Astrocyte (in vitro differentiated cells and primary cell): ENCODE measurements around the gene CR2. TPM values are rescaled to one million over a fixed set of nuclear protein-coding genes. Genes with fewer than 3 reads are reported as not detected.
"Not testable (repeated sequence)": the region's sequence is repeated elsewhere in the genome, so short reads cannot be mapped to it uniquely, and the experiment has no call there.

Source experiments
- DNase-seq: peaks from one replicate; pipeline ENCODE4 v3.0.0-alpha.2; 2010; ENCODE audit warnings: low read depth
- FAIRE-seq: peaks from 2 replicates; lab custom pipeline; 2011; peaks lifted over from hg19 to GRCh38; lab: Jason Lieb, UNC
- H2AFZ ChIP-seq: 2 replicates; pipeline ENCODE4 v1.6.0; 2012; ENCODE audit warnings: low read depth, low read length, inconsistent platforms
- H3K27ac ChIP-seq: 2 replicates; pipeline ENCODE4 v1.5.1; 2011; ENCODE audit warnings: low read depth, low read length, inconsistent platforms
- H3K27me3 ChIP-seq: 2 replicates; pipeline ENCODE4 v1.6.0; 2011; ENCODE audit warnings: low read length, inconsistent platforms; ENCODE audit not compliant: insufficient read depth
- H3K36me3 ChIP-seq: 2 replicates; pipeline ENCODE4 v1.5.1; 2011; ENCODE audit warnings: low read length, inconsistent platforms; ENCODE audit not compliant: insufficient read depth
- H3K4me1 ChIP-seq: 2 replicates; pipeline ENCODE4 v1.5.1; 2011; ENCODE audit warnings: low read length, inconsistent platforms; ENCODE audit not compliant: insufficient read depth
- H3K4me2 ChIP-seq: 2 replicates; pipeline ENCODE4 v1.6.0; 2012; ENCODE audit warnings: low read length, inconsistent platforms
- H3K4me3 ChIP-seq: 2 replicates; pipeline ENCODE4 v1.5.1; 2011; ENCODE audit warnings: low read depth, mild to moderate bottlenecking, low read length, inconsistent platforms; ENCODE audit not compliant: insufficient read depth
- H3K79me2 ChIP-seq: 2 replicates; pipeline ENCODE4 v1.6.0; 2012; ENCODE audit warnings: mild to moderate bottlenecking, low read length, inconsistent platforms; ENCODE audit not compliant: insufficient read depth
- H3K9ac ChIP-seq: 2 replicates; pipeline ENCODE4 v1.6.0; 2012; ENCODE audit warnings: mild to moderate bottlenecking, low read length, inconsistent platforms
- H3K9me3 ChIP-seq: 2 replicates; pipeline ENCODE4 v1.5.1; 2012; ENCODE audit warnings: low read depth, mild to moderate bottlenecking, low read length, inconsistent platforms; ENCODE audit not compliant: insufficient read depth
- H4K20me1 ChIP-seq: 2 replicates; pipeline ENCODE4 v1.6.0; 2012; ENCODE audit warnings: low read length, inconsistent platforms; ENCODE audit not compliant: insufficient read depth
- H3K27ac Mint-ChIP-seq: one replicate; pipeline ENCODE4 v1.8.0; 2021; ENCODE audit warnings: mild to moderate bottlenecking, mixed read lengths; ENCODE audit not compliant: unreplicated experiment
- H3K27me3 Mint-ChIP-seq: one replicate; pipeline ENCODE4 v1.8.0; 2021; ENCODE audit warnings: low read depth, mixed read lengths; ENCODE audit not compliant: unreplicated experiment
- H3K36me3 Mint-ChIP-seq: one replicate; pipeline ENCODE4 v1.8.0; 2021; ENCODE audit warnings: low read depth, mixed read lengths; ENCODE audit not compliant: unreplicated experiment
- H3K4me1 Mint-ChIP-seq: one replicate; pipeline ENCODE4 v1.8.0; 2021; ENCODE audit warnings: low read depth, mixed read lengths; ENCODE audit not compliant: unreplicated experiment
- H3K4me3 Mint-ChIP-seq: one replicate; pipeline ENCODE4 v1.8.0; 2021; ENCODE audit warnings: mild to moderate bottlenecking, moderate library complexity, mixed read lengths; ENCODE audit not compliant: unreplicated experiment
- H3K9me3 Mint-ChIP-seq: one replicate; pipeline ENCODE4 v1.8.0; 2021; ENCODE audit warnings: mild to moderate bottlenecking, mixed read lengths; ENCODE audit not compliant: unreplicated experiment
- CTCF ChIP-seq: IDR thresholded peaks from 2 replicates; pipeline ENCODE4 v1.5.1; 2011; ENCODE audit warnings: low read depth, mild to moderate bottlenecking, inconsistent platforms, low read length, moderate library complexity; ENCODE audit not compliant: insufficient read depth
- EZH2 ChIP-seq: IDR thresholded peaks from 2 replicates; pipeline ENCODE4 v1.6.1; 2012; ENCODE audit warnings: mild to moderate bottlenecking, low read length, inconsistent platforms; ENCODE audit not compliant: insufficient read depth
- total RNA-seq: library from RNA; stranded (reverse); gene quantifications from 2 replicates; pipeline ENCODE4 v1.2.1, GENCODE V29; 2021

The CR2 gene
- total RNA-seq, 1 donor from 2014 or later: 0.09 TPM

GRCh38 chr1:207518608-207519236, 64.6 kb downstream of the CR2 start:
- Histone ChIP-seq H3K27ac (no peak overlapping the region), H3K36me3 (no peaks in the 10 kb centered on the region), H3K9ac (no peak overlapping the region), H2AFZ (no peak overlapping the region), H3K27me3 (no peaks in the 10 kb centered on the region), H3K79me2 (no peaks in the 10 kb centered on the region), H3K9me3 (no peaks in the 10 kb centered on the region), H4K20me1 (no peaks in the 10 kb centered on the region), H3K4me3 (no peak overlapping the region), H3K4me2 (no peak overlapping the region), H3K4me1 (no peaks in the 10 kb centered on the region)
- Mint-ChIP-seq H3K27ac (no peak overlapping the region), H3K9me3 (no peaks in the 10 kb centered on the region), H3K4me3 (no peak overlapping the region), H3K4me1 (no peaks in the 10 kb centered on the region), H3K27me3 (no peaks in the 10 kb centered on the region), H3K36me3 (no peaks in the 10 kb centered on the region)
- FAIRE-seq: no peak
- no peak for DNase-seq
- no peak for TF ChIP-seq EZH2
- no peak for TF ChIP-seq CTCF

GRCh38 chr1:207519505-207520399, 65.6 kb downstream of the CR2 start:
- H3K27ac ChIP-seq: no peak overlapping the region
- no peaks in the 10 kb centered on the region for H3K9me3 Mint-ChIP-seq
- no peak overlapping the region for H2AFZ ChIP-seq
- no peak for TF ChIP-seq CTCF
- TF ChIP-seq EZH2: no peak
- H4K20me1 ChIP-seq: no peaks in the 10 kb centered on the region
- DNase-seq: no peak
- H3K27me3 Mint-ChIP-seq: peaks cover 4% of the 10 kb centered on the region
- H3K27me3 ChIP-seq: no peaks in the 10 kb centered on the region
- no peak overlapping the region for H3K4me2 ChIP-seq
- no peak for FAIRE-seq
- no peaks in the 10 kb centered on the region for H3K9me3 ChIP-seq
- no peaks in the 10 kb centered on the region for H3K4me1 ChIP-seq
- no peak overlapping the region for H3K4me3 Mint-ChIP-seq
- no peak overlapping the region for H3K4me3 ChIP-seq
- H3K79me2 ChIP-seq: no peaks in the 10 kb centered on the region
- H3K27ac Mint-ChIP-seq: no peak overlapping the region
- H3K36me3 Mint-ChIP-seq: no peaks in the 10 kb centered on the region
- no peaks in the 10 kb centered on the region for H3K4me1 Mint-ChIP-seq
- H3K9ac ChIP-seq: no peak overlapping the region
- no peaks in the 10 kb centered on the region for H3K36me3 ChIP-seq

GRCh38 chr1:207520400-207521345, 66.5 kb downstream of the CR2 start:
- not testable (repeated sequence) for H3K79me2 ChIP-seq, H2AFZ ChIP-seq, H3K4me1 ChIP-seq, H3K9ac ChIP-seq, H3K27me3 ChIP-seq, H3K9me3 ChIP-seq, H3K9me3 Mint-ChIP-seq, H3K27me3 Mint-ChIP-seq, H3K27ac Mint-ChIP-seq, DNase-seq, H3K4me2 ChIP-seq, H3K36me3 Mint-ChIP-seq, FAIRE-seq, H3K4me3 ChIP-seq, H3K4me1 Mint-ChIP-seq, H3K27ac ChIP-seq, H4K20me1 ChIP-seq, H3K4me3 Mint-ChIP-seq, H3K36me3 ChIP-seq

- H3K36me3 Mint-ChIP-seq, H3K36me3 ChIP-seq, H3K27me3 ChIP-seq, H3K9ac ChIP-seq, H3K27ac ChIP-seq, H3K9me3 Mint-ChIP-seq, H3K4me3 Mint-ChIP-seq, H3K9me3 ChIP-seq, H4K20me1 ChIP-seq, H3K4me3 ChIP-seq, H2AFZ ChIP-seq, H3K4me2 ChIP-seq, H3K4me1 Mint-ChIP-seq, DNase-seq, H3K4me1 ChIP-seq, H3K27me3 Mint-ChIP-seq, FAIRE-seq, H3K27ac Mint-ChIP-seq, H3K79me2 ChIP-seq: not testable (repeated sequence)
Observed at GRCh38 chr1:207525239-207525638, 71.1 kb downstream of the CR2 start.
